K562 (cell line): ENCODE data around the gene CEACAM20. TPM values are rescaled to one million over a fixed set of nuclear protein-coding genes. Genes with fewer than 3 reads are reported as not detected.
A peak's percentile ranks its signal among the peaks of the same experiment; 100 is the strongest.

Experiments
- ATAC-seq: fragments of 200-7000 bp; cut with Tn5 transposase; 3 replicates; pipeline ENCODE4 v1.9.1; 2020; ENCODE audit warnings: moderate library complexity
- BruUV-seq: library from RNA; stranded (reverse); fragments of 400-500 nt; replicated peaks from 2 replicates; lab custom pipeline; 2021; lab: Mats Ljungman, UMichigan
- CTCF ChIA-PET: fragments of 300-600 bp; formaldehyde crosslinking; extraction: SDS; loops from one replicate; lab custom pipeline; 2021; ENCODE audit warnings: low intra/inter-chr PET ratio; lab: Yijun Ruan, JAX
- POLR2A ChIA-PET: fragments of 300-600, 350-650 bp; sonication (Branson Sonifier 250); formaldehyde crosslinking; extraction: SDS; loops from one replicate; lab custom pipeline; 2021; ENCODE audit warnings: antibody characterized with exemption, inconsistent platforms; lab: Yijun Ruan, JAX
- DNase-seq, 4 experiments: peaks; one replicate each; pipeline versions ENCODE4 v3.0.0 to v3.0.0-alpha.2; 2011 to 2018; ENCODE audit warnings: low spot score in 3 of 4, mixed read lengths in 3 of 4; ENCODE audit errors: extremely low read depth in 1 of 4
- FAIRE-seq: peaks from 2 replicates; lab custom pipeline; 2011; peaks lifted over from hg19 to GRCh38; lab: Jason Lieb, UNC
- H2AFZ ChIP-seq: 2 replicates; pipeline ENCODE4 v1.6.0; 2011; ENCODE audit warnings: low read depth, low read length, control low read depth, inconsistent platforms
- H3K27ac ChIP-seq: fragments of 200-600 bp; 3 replicates; pipeline ENCODE4 v1.8.0; 2011; ENCODE audit warnings: low read depth, mild to moderate bottlenecking, control low read depth, inconsistent platforms, low read length, moderate library complexity, mixed read lengths; ENCODE audit errors: extremely low read depth
- H3K27me3 ChIP-seq, 2 experiments: fragments of 300-600 bp in 1 of 2; 2 replicates in 1 of 2; 3 replicates in 1 of 2; pipeline versions ENCODE4 v1.6.0 to v1.8.0; 2011; ENCODE audit warnings: inconsistent platforms in 2 of 2, low read length in 2 of 2, mild to moderate bottlenecking in 1 of 2, mixed read lengths in 1 of 2, moderate library complexity in 1 of 2; ENCODE audit not compliant: control insufficient read depth in 2 of 2, insufficient read depth in 2 of 2
- H3K36me3 ChIP-seq: fragments of 300-600 bp; 3 replicates; pipeline ENCODE4 v1.8.0; 2011; ENCODE audit warnings: mild to moderate bottlenecking, low read length, inconsistent platforms; ENCODE audit not compliant: control insufficient read depth, insufficient read depth
- H3K4me1 ChIP-seq, 2 experiments: fragments of 200-600 bp in 1 of 2; replicated peaks in 1 of 2; 2 replicates in 1 of 2; 3 replicates in 1 of 2; pipeline versions ENCODE4 v1.5.1 to v1.8.0; 2011; ENCODE audit warnings: inconsistent platforms in 2 of 2, low read length in 2 of 2, mild to moderate bottlenecking in 1 of 2, mixed read lengths in 1 of 2, moderate library complexity in 1 of 2; ENCODE audit not compliant: control insufficient read depth in 2 of 2, insufficient read depth in 2 of 2
- H3K4me2 ChIP-seq: 2 replicates; pipeline ENCODE4 v1.6.1; 2011; ENCODE audit warnings: low read length, control low read depth, inconsistent platforms, mixed read lengths; ENCODE audit not compliant: insufficient read depth
- H3K4me3 ChIP-seq: fragments of 200-600 bp; sonication (generic), shearing (Covaris generic); 2 replicates; pipeline ENCODE4 v1.5.1; 2016; ENCODE audit warnings: control low read depth, inconsistent platforms
- H3K79me2 ChIP-seq: fragments of 200-600 bp; 3 replicates; pipeline ENCODE4 v1.8.0; 2011; ENCODE audit warnings: low read length, inconsistent platforms; ENCODE audit not compliant: control insufficient read depth, insufficient read depth
- H3K9ac ChIP-seq, 2 experiments: 2 replicates each; pipeline versions ENCODE4 v1.6.0 to v1.6.1; 2011; ENCODE audit warnings: low read depth in 2 of 2, low read length in 2 of 2, control low read depth in 1 of 2, inconsistent platforms in 1 of 2, mild to moderate bottlenecking in 1 of 2, mixed read lengths in 1 of 2; ENCODE audit not compliant: insufficient read depth in 1 of 2
- H3K9me1 ChIP-seq: one replicate; pipeline ENCODE4 v1.6.0; 2011; ENCODE audit warnings: inconsistent platforms, mild to moderate bottlenecking, low read length, moderate library complexity; ENCODE audit not compliant: control insufficient read depth, insufficient read depth
- H3K9me3 ChIP-seq: replicated peaks from 2 replicates; pipeline ENCODE4 v1.5.1; 2011; ENCODE audit warnings: low read depth, low read length, inconsistent platforms; ENCODE audit not compliant: control insufficient read depth, insufficient read depth
- H4K20me1 ChIP-seq: replicated peaks from 2 replicates; pipeline ENCODE4 v1.6.1; 2011; ENCODE audit warnings: low read length, inconsistent platforms, mixed read lengths; ENCODE audit not compliant: control insufficient read depth, insufficient read depth
- BDP1 ChIP-seq: IDR thresholded peaks from 3 replicates; pipeline ENCODE4 v1.6.1; 2011; ENCODE audit not compliant: insufficient read length, insufficient read depth
- CBX3 ChIP-seq, 2 experiments: IDR thresholded peaks; 1 replicate in 1 of 2; 2 replicates in 1 of 2; pipeline ENCODE4 v1.6.1; 2012; ENCODE audit warnings: inconsistent platforms in 2 of 2, low read length in 2 of 2, borderline replicate concordance in 1 of 2, control low read depth in 1 of 2
- CTCF ChIP-seq, 3 experiments: IDR thresholded peaks in 2 of 3; conservative IDR thresholded peaks in 1 of 3; 2 replicates each; pipeline ENCODE4 v1.5.1; 2011 to 2012; ENCODE audit warnings: low read length in 3 of 3, mild to moderate bottlenecking in 3 of 3, control low read depth in 2 of 3, improper control_type of control experiment in 1 of 3, inconsistent platforms in 1 of 3, low read depth in 1 of 3, mixed read lengths in 1 of 3, moderate library complexity in 1 of 3; ENCODE audit not compliant: insufficient read depth in 2 of 3
- GATA2 ChIP-seq: sonication (generic); formaldehyde crosslinking; IDR thresholded peaks from 2 replicates; pipeline ENCODE4 v1.4.0; 2020; ENCODE audit warnings: mild to moderate bottlenecking, missing genetic modification reagents
- HMGXB4 ChIP-seq: sonication (generic); formaldehyde crosslinking; IDR thresholded peaks from 2 replicates; pipeline ENCODE4 v1.8.1; 2023; ENCODE audit warnings: mild to moderate bottlenecking, missing genetic modification reagents
- HNRNPUL1 ChIP-seq: fragments of 200-400 bp; formaldehyde crosslinking; IDR thresholded peaks from 2 replicates; pipeline ENCODE4 v1.6.1; 2017; ENCODE audit warnings: low read length
- KDM1A ChIP-seq, 2 experiments: fragments of 450-650 bp; IDR thresholded peaks; 2 replicates each; pipeline ENCODE4 v1.6.1; 2016; ENCODE audit warnings: mild to moderate bottlenecking in 2 of 2
- KLF16 ChIP-seq: IDR thresholded peaks from 2 replicates; pipeline ENCODE4 v1.6.1; 2016; ENCODE audit warnings: antibody characterized with exemption
- NFYB ChIP-seq: IDR thresholded peaks from 2 replicates; pipeline ENCODE4 v1.6.1; 2011; ENCODE audit warnings: mild to moderate bottlenecking, moderate library complexity; ENCODE audit not compliant: insufficient read length; ENCODE audit errors: extremely low read depth
- PHTF2 ChIP-seq: fragments of 250-450 bp; sonication (Bioruptor Pico); IDR thresholded peaks from 2 replicates; pipeline ENCODE4 v1.5.0; 2021; ENCODE audit warnings: mild to moderate bottlenecking
- SIN3A ChIP-seq, 2 experiments: fragments of 150-350 bp in 1 of 2; IDR thresholded peaks; 2 replicates each; pipeline ENCODE4 v1.6.1; 2011 to 2016; ENCODE audit warnings: borderline replicate concordance in 2 of 2, low read depth in 2 of 2, low read length in 2 of 2, mild to moderate bottlenecking in 2 of 2, moderate library complexity in 2 of 2; ENCODE audit not compliant: control insufficient read depth in 1 of 2
- TCF3 ChIP-seq: sonication (generic); formaldehyde crosslinking; IDR thresholded peaks from 2 replicates; pipeline ENCODE4 v1.4.0; 2020; ENCODE audit warnings: mild to moderate bottlenecking, missing genetic modification reagents
- TCFL5 ChIP-seq: fragments of 250-450 bp; sonication (Bioruptor Pico); conservative IDR thresholded peaks from 2 replicates; pipeline ENCODE4 v1.6.1; 2021; ENCODE audit warnings: mild to moderate bottlenecking, moderate library complexity, matching md5 sums
- ZNF121 ChIP-seq: sonication (generic); formaldehyde crosslinking; conservative IDR thresholded peaks from 2 replicates; pipeline ENCODE4 v1.8.0; 2022; ENCODE audit warnings: missing genetic modification reagents
- ZNF143 ChIP-seq: sonication (generic); formaldehyde crosslinking; IDR thresholded peaks from 2 replicates; pipeline ENCODE4 v1.9.0; 2022; ENCODE audit warnings: mild to moderate bottlenecking, missing genetic modification reagents
- WGBS: fragments of 100-300 bp; shearing (Covaris generic); methylation state at CpG from one replicate; pipeline ENCODE4 v1.1.6; 2016; ENCODE audit warnings: low coverage, mixed read lengths; ENCODE audit not compliant: insufficient coverage; ENCODE audit errors: missing lambda C conversion rate; 5-methylcytosine and 5-hydroxymethylcytosine counted together
- in situ Hi-C: fragments of 300-500 bp; cut with MboI; formaldehyde crosslinking; loops from 4 replicates; pipeline ENCODE4 v1.15.0; 2018; ENCODE audit warnings: inconsistent platforms, mixed read lengths
- intact Hi-C: fragments of 100-400 bp; cut with micrococcal nuclease; formaldehyde crosslinking; loops from 2 replicates; pipeline ENCODE4 v1.14.2; 2022
- polyA plus RNA-seq, 8 experiments: library from polyadenylated mRNA; depleted of rRNA in 4 of 8; stranded (reverse) in 5 of 8; unstranded in 3 of 8; fragments of >200 nt; fragmentation: Nextera tagmentation in 2 of 8; fragmentation: Illumina TruSeq in 1 of 8; extraction: Ambion mirVana in 2 of 8; extraction: Trizol in 1 of 8; gene quantifications; 2 replicates each; pipeline versions ENCODE4 v1.2.1 to v1.2.3, GENCODE V29; 2011 to 2014; ENCODE audit warnings: inconsistent platforms in 1 of 8, missing spikeins in 1 of 8
- total RNA-seq, 7 experiments: library from RNA; depleted of rRNA in 6 of 7; stranded (reverse); fragments of >200 nt in 6 of 7; fragmentation: Illumina TruSeq in 2 of 7; extraction: Trizol in 2 of 7; gene quantifications; 2 replicates each; pipeline versions ENCODE4 v1.2.1 to v1.2.3, GENCODE V29; 2011 to 2021; ENCODE audit warnings: low replicate concordance in 1 of 7
- TF ChIP-seq, protein P1 (sequence below): IDR thresholded peaks from 2 replicates; pipeline ENCODE4 v1.6.1; 2014; ENCODE audit warnings: antibody characterized with exemption

Gene CEACAM20
- total and polyA plus RNA-seq, 9 of the 15 experiments (the other 6 are each of a cell fraction or from before 2014, with no cell fraction given) = not detected

- Histone ChIP-seq H3K27me3 (peaks cover 2 to 7% of the 10 kb centered on the region in 2 experiments; a peak in 1 of 5 replicates), H4K20me1 (no peaks in the 10 kb centered on the region), H3K36me3 (no peaks in the 10 kb centered on the region), H3K4me1 (no peaks in the 10 kb centered on the region), H3K79me2 (no peaks in the 10 kb centered on the region), H3K4me2 (no peak overlapping the region), H3K27ac (no peak overlapping the region), H3K9me3 (no peaks in the 10 kb centered on the region), H3K9ac (no peak overlapping the region), H2AFZ (no peak overlapping the region), H3K4me3 (no peak overlapping the region), H3K9me1 (no peaks in the 10 kb centered on the region)
- no TSS peak for BruUV-seq
- peak; percentile 64 to 81 (median 78) for DNase-seq
- peak; percentile 78 for FAIRE-seq
- POLR2A ChIA-PET = no interaction called here
- in situ Hi-C loops = no loop called here
- peak; percentile 97 for ATAC-seq
- CTCF ChIA-PET = interaction anchor here (0.6 to 1.7 kb wide), 3 partner anchors 143 to 332 kb away, joined by 3 to 13 read pairs (median 4); partner anchors contain the start of gene NECTIN2
- WGBS = 9% methylated on average over 12 of the region's 12 CpGs
- intact Hi-C loops = no loop called here
- TF ChIP-seq HMGXB4 (CRISPR knock-in tag) (0 out of 2 replicates have a peak, but pooled peaks have one; percentile 45), KLF16 (no peak), BDP1 (no peak), TCFL5 (CRISPR knock-in tag) (no peak), HNRNPUL1 (no peak), SIN3A (IDR thresholded peaks at IDR 0.05; ENCODE audit: borderline replicate concordance in 2 of 2, control insufficient read depth in 1 of 2, low read depth in 2 of 2, low read length in 2 of 2) (0 out of 4 replicates have a peak, but pooled peaks of 1 of the 2 experiments have one; percentile 16), NFYB (no peak), CTCF (IDR thresholded peaks at IDR 0.05 in 2 of 3, conservative IDR thresholded peaks at IDR 0.05 in 1 of 3; ENCODE audit: insufficient read depth in 2 of 3, low read depth in 1 of 3, low read length in 3 of 3) (peak; percentile 73 to 82 (median 75)), ZNF143 (CRISPR knock-in tag) (no peak), ZNF121 (no peak), TCF3 (CRISPR knock-in tag) (no peak), GATA2 (CRISPR knock-in tag) (no peak), PHTF2 (CRISPR knock-in tag) (no peak), CBX3 (IDR thresholded peaks at IDR 0.05; ENCODE audit: borderline replicate concordance in 1 of 2, low read length in 2 of 2) (peak in 1 of 2 experiments; percentile 60; a peak in 1 of 3 replicates), KDM1A (IDR thresholded peaks at IDR 0.05) (peak in 1 of 2 experiments; percentile 30; a peak in 1 of 4 replicates)
- TF ChIP-seq, protein P1, sequence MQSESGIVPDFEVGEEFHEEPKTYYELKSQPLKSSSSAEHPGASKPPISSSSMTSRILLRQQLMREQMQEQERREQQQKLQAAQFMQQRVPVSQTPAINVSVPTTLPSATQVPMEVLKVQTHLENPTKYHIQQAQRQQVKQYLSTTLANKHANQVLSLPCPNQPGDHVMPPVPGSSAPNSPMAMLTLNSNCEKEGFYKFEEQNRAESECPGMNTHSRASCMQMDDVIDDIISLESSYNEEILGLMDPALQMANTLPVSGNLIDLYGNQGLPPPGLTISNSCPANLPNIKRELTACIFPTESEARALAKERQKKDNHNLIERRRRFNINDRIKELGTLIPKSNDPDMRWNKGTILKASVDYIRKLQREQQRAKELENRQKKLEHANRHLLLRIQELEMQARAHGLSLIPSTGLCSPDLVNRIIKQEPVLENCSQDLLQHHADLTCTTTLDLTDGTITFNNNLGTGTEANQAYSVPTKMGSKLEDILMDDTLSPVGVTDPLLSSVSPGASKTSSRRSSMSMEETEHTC = no peak
Observed at GRCh38 chr19:44512326-44513298, 16.9 kb downstream of the CEACAM20 start.
